ENCODE results near the gene PSAT1.
"Not testable (repeated sequence)": the region's sequence is repeated elsewhere in the genome, so short reads cannot be mapped to it uniquely, and the experiment has no call there.

DNA sequence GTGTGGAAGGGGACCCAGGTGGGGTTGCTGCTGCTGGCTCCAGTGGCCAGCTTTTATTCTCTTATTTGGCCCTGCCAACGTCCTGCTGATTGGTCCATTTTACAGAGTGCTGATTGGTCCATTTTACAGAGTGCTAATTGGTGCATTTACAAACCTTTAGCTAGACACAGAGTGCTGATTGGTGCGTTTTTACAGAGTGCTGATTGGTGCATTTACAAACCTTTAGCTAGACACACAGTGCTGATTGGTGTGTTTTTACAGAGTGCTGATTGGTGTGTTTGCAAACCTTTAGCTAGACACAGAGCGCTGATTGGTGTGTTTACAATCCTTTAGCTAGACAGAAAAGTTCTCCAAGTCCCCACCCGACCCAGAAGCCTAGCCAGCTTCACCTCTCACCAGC, 12.7 kb upstream of the PSAT1 start:
- TF ChIP-seq, protein P1, sequence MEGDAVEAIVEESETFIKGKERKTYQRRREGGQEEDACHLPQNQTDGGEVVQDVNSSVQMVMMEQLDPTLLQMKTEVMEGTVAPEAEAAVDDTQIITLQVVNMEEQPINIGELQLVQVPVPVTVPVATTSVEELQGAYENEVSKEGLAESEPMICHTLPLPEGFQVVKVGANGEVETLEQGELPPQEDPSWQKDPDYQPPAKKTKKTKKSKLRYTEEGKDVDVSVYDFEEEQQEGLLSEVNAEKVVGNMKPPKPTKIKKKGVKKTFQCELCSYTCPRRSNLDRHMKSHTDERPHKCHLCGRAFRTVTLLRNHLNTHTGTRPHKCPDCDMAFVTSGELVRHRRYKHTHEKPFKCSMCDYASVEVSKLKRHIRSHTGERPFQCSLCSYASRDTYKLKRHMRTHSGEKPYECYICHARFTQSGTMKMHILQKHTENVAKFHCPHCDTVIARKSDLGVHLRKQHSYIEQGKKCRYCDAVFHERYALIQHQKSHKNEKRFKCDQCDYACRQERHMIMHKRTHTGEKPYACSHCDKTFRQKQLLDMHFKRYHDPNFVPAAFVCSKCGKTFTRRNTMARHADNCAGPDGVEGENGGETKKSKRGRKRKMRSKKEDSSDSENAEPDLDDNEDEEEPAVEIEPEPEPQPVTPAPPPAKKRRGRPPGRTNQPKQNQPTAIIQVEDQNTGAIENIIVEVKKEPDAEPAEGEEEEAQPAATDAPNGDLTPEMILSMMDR (IDR thresholded peaks at IDR 0.05), result not testable (repeated sequence)
- TF ChIP-seq POLR2AphosphoS5 (IDR thresholded peaks at IDR 0.05; ENCODE audit: insufficient read depth in 1 of 2, low read depth in 1 of 2); POLR2A (IDR thresholded peaks at IDR 0.05): not testable (repeated sequence)

Measured in vagina (tissue), 2 donors.